IMR-90 (cell line): ENCODE measurements around the gene VIPR2.
"Not testable (repeated sequence)": the region's sequence is repeated elsewhere in the genome, so short reads cannot be mapped to it uniquely, and the experiment has no call there.

Experiments
- CEBPB ChIP-seq: IDR thresholded peaks from 2 replicates; pipeline ENCODE4 v1.6.1; 2012; ENCODE audit warnings: low read depth, low read length, improper control_type of control experiment
- CHD1 ChIP-seq: IDR thresholded peaks from 2 replicates; pipeline ENCODE4 v1.6.1; 2012; ENCODE audit warnings: low read depth, low read length, improper control_type of control experiment
- MAZ ChIP-seq: IDR thresholded peaks from 2 replicates; pipeline ENCODE4 v1.6.1; 2012; ENCODE audit warnings: low read depth, mild to moderate bottlenecking, low read length, improper control_type of control experiment, moderate library complexity, borderline replicate concordance
- POLR2A ChIP-seq: IDR thresholded peaks from 2 replicates; pipeline ENCODE4 v1.6.1; 2012; ENCODE audit warnings: mild to moderate bottlenecking, low read depth, low read length
- RAD21 ChIP-seq: IDR thresholded peaks from 2 replicates; pipeline ENCODE4 v1.6.1; 2012; ENCODE audit warnings: low read length, improper control_type of control experiment
- RFX5 ChIP-seq: IDR thresholded peaks from 2 replicates; pipeline ENCODE4 v1.8.0; 2012; ENCODE audit warnings: low read depth, mild to moderate bottlenecking, low read length, moderate library complexity
- TF ChIP-seq, protein P1 (sequence below): conservative IDR thresholded peaks from 2 replicates; pipeline ENCODE4 v1.5.1; 2012; ENCODE audit warnings: mild to moderate bottlenecking, low read depth, low read length, improper control_type of control experiment
- TF ChIP-seq, protein P2 (sequence below): fragments of 150-350 bp; IDR thresholded peaks from 2 replicates; pipeline ENCODE4 v1.6.1; 2016; ENCODE audit warnings: low read depth, mild to moderate bottlenecking, low read length, moderate library complexity, borderline replicate concordance

GRCh38 chr7:159101083-159101395 lies 43.6 kb downstream of the VIPR2 start:
- TF ChIP-seq MAZ, POLR2A, CHD1, RAD21, CEBPB, RFX5: not testable (repeated sequence)
- TF ChIP-seq, protein P1, sequence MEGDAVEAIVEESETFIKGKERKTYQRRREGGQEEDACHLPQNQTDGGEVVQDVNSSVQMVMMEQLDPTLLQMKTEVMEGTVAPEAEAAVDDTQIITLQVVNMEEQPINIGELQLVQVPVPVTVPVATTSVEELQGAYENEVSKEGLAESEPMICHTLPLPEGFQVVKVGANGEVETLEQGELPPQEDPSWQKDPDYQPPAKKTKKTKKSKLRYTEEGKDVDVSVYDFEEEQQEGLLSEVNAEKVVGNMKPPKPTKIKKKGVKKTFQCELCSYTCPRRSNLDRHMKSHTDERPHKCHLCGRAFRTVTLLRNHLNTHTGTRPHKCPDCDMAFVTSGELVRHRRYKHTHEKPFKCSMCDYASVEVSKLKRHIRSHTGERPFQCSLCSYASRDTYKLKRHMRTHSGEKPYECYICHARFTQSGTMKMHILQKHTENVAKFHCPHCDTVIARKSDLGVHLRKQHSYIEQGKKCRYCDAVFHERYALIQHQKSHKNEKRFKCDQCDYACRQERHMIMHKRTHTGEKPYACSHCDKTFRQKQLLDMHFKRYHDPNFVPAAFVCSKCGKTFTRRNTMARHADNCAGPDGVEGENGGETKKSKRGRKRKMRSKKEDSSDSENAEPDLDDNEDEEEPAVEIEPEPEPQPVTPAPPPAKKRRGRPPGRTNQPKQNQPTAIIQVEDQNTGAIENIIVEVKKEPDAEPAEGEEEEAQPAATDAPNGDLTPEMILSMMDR, result not testable (repeated sequence)
- TF ChIP-seq, protein P2, sequence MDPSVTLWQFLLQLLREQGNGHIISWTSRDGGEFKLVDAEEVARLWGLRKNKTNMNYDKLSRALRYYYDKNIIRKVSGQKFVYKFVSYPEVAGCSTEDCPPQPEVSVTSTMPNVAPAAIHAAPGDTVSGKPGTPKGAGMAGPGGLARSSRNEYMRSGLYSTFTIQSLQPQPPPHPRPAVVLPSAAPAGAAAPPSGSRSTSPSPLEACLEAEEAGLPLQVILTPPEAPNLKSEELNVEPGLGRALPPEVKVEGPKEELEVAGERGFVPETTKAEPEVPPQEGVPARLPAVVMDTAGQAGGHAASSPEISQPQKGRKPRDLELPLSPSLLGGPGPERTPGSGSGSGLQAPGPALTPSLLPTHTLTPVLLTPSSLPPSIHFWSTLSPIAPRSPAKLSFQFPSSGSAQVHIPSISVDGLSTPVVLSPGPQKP, result not testable (repeated sequence)
